Suppressor macrophage treated with lipopolysaccharide for 4 hours (primary cell): Measurements from ENCODE around the gene STX4.

Experiments
- DNase-seq: peaks from one replicate; pipeline ENCODE4 v3.0.0-alpha.2; 2020

Gene STX4

DNA sequence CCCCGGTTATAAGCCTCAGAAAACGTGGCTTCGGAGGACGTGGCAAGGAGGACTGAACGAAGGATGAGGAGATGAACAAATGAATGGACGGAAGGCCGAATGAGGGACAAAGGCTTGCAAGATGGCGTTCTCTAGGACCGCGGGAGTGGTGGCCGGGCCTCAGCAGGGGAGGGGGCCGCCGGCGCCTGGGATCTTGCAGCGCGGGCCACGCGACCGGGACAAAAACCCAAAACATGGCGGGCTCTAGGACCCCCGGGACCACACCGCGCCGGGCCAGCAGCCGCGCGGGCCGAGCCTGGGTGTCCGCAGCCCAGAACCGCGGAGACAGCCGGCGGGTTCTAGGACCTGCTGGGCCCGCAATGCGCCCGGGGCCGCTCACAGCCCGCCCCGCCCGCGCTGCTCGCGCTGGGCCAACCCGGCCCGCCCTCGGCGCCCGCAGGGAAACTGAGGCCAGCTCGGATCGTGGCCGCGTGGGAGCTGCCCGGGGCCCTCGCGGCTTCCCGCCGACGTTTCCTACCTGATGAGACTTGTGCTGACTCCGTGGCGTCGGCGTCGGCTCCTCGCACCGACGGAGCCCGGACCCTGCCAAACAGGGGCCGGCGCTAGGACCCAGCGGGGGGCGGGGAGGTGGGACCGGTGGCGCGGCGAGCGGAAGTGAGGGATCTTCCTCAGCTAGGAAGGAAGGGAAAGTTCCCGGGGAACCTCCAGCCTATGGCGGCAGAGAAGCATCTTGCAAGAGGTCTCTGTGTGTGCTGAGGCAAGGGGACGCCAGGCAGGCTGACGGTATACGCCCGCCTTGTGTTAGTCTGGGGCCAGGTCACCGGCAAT is 40.0 kb downstream of the STX4 start:
- DNase-seq = peak; percentile 95

DNA sequence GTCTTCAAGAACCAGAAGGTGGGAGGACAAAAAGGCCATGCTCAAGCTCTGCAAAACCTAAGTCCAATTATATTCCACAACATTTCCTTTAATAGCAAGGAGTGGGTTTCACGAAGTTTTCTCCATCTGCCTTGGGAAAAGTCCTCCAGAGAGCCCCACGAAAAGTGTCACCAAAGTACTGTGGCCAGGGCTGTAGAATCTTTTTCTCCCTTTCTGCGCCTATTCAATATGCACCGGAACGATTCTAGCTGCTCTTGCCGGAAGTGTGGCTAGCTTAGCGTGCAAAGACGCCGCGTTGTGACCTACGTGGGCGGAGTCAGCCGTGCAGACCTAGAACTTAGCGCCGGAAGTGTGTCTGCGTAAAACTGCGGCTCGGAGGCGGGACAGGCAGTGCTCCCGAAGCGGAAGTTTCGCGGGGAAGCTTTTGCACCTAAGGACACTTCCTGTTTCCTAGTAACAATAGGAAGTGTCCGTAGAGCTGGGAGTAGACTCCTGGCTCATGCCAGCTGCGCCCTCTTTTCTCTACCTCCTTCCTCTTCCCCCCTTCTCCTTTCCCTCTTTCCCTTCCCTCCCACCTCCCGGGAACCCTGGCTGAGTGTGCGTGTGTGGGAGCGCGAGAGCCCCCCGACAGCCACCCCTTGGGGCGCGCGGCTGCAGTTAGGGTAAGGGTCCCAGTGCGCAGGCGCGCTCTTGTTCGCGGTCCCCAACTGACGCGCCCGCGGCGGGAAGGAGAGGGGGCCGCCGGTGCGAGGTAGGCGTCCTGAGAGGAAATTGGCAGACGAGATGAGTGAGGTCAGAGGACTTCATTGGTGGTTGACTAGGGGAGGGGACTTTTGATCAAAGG is 40.8 kb downstream of the STX4 start, which contains the start of the genes ZNF646 and ZNF668:
ZNF646 (plus strand) TSS at position 453 of the 844 bp plus-strand sequence. CDS start 1,903 bp downstream, outside the sequence.
ZNF668 (minus strand) TSS at position 271 of the 844 bp plus-strand sequence. CDS start 9,781 bp downstream, outside the sequence.
- DNase-seq = peak; percentile 100

DNA sequence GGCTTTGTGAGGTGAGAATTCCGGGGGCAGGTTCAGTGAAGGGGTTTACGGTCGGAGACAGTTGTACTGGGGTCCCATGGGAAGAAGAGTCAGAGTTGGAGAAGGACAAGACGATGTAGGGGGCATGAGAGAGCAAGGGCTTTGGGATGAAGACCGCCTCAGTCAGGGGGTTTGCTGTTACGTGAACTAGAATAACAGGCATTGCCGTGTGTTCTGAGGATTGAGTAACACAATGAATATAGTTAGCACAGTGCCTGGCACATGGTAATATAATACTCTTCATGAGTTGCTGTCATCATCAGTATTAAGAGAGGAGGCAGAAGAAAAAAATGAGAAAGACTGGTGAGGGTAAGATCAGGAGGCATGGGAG is 41.4 kb downstream of the STX4 start:
- peak; percentile 16 for DNase-seq

DNA sequence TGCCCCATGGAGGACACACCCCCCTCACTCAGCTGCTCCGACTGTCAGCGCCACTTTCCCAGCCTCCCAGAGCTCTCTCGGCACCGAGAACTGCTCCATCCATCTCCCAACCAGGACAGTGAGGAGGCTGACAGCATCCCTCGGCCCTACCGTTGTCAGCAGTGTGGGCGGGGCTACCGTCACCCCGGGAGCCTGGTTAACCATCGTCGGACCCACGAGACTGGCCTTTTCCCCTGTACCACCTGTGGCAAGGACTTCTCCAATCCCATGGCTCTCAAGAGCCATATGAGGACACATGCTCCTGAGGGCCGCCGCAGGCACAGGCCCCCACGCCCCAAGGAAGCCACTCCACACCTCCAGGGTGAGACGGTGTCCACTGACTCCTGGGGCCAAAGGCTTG is 43.0 kb downstream of the STX4 start:
- no peak for DNase-seq

DNA sequence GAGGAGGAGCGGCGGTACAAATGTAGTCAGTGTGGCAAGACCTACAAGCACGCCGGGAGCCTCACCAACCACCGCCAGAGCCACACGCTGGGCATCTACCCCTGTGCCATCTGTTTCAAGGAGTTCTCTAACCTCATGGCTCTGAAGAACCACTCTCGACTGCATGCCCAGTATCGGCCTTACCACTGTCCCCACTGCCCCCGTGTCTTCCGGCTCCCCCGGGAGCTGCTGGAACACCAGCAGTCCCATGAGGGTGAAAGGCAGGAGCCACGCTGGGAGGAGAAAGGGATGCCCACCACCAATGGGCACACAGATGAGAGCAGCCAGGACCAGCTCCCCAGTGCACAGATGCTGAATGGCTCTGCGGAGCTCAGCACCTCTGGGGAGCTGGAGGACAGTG is 43.7 kb downstream of the STX4 start:
- no peak for DNase-seq

DNA sequence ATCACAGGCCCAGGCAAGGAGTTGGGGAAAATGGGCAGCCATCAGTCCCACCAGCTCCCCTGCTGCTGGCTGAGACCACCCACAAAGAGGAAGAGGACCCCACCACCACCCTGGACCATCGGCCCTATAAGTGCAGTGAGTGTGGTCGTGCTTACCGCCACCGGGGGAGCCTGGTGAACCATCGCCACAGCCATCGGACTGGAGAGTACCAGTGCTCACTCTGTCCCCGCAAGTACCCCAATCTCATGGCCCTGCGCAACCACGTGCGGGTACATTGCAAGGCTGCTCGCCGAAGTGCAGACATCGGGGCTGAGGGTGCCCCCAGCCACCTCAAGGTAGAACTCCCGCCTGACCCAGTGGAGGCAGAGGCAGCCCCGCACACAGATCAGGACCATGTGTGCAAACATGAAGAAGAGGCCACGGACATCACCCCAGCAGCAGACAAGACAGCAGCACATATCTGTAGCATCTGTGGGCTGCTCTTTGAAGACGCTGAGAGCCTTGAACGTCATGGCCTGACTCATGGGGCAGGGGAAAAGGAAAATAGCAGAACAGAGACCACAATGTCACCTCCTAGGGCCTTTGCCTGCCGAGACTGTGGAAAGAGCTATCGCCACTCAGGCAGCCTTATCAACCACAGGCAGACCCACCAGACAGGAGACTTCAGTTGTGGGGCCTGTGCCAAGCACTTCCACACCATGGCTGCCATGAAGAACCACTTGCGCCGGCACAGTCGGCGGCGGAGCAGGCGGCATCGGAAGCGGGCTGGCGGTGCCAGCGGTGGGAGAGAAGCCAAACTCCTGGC is 44.4 kb downstream of the STX4 start:
- no peak for DNase-seq

DNA sequence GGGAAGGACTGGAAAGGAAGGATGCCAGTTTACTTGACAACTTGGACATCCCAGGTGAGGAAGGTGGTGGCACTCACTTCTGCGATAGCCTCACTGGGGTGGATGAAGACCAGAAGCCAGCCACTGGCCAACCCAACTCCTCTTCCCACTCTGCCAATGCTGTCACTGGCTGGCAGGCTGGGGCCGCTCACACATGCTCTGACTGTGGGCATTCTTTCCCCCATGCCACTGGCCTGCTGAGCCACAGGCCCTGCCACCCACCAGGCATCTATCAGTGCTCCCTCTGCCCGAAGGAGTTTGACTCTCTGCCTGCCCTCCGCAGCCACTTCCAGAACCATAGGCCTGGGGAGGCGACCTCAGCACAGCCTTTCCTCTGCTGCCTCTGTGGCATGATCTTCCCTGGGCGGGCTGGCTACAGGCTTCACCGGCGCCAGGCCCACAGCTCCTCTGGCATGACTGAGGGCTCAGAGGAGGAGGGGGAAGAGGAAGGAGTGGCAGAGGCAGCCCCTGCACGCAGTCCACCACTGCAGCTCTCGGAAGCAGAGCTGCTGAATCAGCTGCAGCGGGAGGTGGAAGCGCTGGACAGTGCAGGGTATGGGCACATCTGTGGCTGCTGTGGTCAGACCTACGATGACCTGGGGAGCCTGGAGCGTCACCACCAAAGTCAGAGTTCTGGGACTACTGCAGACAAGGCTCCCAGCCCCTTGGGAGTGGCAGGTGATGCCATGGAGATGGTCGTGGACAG is 45.4 kb downstream of the STX4 start:
- no peak for DNase-seq

DNA sequence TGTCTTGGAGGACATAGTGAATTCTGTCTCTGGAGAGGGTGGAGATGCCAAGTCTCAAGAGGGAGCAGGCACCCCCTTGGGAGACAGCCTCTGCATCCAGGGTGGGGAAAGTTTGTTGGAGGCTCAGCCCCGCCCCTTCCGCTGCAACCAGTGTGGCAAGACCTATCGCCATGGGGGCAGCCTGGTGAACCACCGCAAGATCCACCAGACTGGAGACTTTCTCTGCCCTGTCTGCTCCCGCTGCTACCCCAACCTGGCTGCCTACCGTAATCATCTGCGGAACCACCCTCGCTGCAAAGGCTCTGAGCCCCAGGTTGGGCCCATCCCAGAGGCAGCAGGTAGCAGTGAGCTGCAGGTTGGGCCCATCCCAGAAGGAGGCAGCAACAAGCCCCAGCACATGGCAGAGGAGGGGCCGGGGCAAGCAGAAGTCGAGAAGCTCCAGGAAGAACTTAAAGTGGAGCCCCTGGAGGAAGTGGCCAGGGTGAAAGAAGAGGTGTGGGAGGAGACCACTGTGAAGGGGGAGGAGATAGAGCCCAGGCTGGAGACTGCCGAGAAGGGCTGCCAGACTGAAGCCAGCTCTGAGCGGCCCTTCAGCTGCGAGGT is 46.1 kb downstream of the STX4 start:
- no peak for DNase-seq

DNA sequence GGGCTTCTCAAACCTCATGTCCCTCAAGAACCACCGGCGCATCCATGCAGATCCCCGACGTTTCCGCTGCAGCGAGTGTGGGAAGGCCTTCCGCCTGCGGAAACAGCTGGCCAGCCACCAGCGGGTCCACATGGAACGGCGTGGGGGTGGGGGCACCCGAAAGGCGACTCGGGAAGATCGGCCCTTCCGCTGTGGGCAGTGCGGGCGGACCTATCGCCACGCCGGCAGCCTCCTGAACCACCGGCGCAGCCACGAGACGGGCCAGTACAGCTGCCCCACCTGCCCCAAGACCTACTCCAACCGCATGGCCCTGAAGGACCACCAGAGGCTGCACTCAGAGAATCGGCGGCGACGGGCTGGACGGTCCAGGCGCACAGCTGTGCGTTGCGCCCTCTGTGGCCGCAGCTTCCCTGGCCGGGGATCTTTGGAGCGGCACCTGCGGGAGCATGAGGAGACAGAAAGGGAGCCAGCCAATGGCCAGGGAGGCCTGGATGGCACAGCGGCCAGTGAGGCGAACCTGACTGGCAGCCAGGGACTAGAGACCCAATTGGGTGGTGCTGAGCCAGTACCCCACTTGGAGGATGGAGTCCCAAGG is 46.8 kb downstream of the STX4 start:
- DNase-seq = no peak

DNA sequence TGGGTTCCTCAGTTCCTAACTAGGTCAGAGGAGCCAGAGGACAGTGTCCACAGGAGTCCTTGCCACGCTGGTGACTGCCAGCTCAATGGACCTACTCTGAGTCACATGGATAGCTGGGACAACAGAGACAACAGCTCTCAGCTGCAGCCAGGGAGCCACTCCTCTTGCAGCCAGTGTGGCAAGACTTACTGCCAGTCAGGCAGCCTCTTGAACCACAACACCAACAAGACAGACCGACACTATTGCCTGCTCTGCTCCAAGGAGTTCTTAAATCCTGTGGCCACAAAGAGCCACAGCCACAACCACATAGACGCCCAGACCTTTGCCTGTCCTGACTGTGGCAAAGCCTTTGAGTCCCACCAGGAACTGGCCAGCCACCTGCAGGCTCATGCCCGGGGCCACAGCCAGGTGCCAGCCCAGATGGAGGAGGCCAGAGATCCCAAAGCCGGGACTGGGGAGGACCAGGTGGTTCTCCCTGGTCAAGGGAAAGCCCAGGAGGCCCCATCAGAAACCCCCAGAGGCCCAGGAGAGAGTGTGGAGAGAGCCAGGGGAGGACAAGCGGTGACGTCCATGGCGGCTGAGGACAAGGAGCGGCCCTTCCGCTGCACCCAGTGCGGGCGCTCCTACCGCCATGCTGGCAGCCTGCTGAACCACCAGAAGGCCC is 47.5 kb downstream of the STX4 start:
- no peak for DNase-seq

DNA sequence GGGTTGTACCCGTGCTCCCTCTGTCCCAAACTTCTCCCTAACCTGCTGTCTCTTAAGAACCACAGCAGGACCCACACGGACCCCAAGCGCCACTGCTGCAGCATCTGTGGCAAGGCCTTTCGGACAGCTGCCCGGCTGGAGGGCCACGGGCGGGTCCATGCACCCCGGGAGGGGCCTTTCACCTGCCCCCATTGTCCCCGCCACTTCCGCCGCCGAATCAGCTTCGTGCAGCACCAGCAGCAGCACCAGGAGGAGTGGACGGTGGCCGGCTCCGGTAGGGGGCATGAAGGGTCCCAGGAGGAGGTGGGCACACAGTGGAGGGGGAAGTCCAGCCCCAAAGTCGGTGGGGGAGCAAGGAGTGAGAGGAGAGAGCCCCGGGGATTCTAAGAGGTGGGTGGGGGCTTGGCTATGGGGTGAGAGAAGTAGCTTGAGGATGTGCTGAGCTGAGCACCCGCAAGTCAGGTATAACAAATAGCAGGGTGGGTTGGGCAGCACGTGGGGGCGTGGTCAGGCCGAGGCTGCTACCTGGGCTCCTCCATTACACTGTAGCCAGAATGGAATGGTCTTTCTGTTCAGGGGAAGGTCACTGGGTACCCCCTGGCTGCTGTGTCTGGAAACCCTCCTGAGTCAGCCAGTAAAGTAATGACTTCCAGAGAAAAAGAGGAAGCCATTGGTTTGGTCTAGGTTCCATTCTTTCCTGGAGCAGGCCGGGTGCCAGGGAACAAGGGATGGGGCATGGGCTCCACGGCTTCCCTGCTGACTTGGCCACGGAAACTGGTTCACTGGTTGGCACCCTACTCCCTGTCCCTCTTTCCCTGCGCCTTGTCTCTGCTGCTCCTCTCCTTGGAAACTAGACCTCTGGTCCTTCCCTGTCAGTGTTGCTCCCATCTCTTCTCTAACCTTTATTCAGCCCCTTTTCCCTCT is 48.3 kb downstream of the STX4 start:
- DNase-seq = peak; percentile 45

DNA sequence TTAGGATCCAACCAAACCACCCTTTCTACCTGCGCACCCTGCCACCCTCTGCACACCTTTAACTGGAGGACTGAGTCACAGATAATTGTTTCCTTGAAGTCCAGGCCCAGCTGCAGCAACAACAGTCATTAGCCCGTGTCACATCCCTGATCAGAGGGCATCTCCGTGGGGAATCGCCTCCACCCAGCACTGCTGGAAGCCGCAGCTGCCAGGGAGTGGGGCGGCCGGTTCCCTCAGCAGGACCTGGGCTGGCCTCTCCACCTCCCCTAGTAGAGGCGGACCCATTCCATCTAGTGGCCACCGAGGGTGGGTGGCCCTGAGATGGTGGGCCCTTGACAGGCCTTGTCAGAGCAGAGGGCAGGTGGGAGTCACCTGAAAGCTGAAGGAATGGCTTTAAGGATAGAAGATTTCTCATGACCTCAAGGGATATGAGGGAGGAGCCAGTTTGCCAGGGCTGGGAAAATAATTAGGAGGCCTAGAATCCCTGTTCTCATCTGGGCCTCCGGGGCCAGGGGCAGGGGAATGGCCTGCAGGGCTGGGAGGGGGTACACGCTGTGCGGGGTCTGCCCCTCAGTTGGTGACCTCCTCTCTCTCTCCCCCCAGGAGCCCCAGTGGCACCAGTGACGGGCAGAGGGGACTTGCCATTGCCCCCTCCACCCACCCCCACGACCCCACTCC is 49.1 kb downstream of the STX4 start:
- no peak for DNase-seq

DNA sequence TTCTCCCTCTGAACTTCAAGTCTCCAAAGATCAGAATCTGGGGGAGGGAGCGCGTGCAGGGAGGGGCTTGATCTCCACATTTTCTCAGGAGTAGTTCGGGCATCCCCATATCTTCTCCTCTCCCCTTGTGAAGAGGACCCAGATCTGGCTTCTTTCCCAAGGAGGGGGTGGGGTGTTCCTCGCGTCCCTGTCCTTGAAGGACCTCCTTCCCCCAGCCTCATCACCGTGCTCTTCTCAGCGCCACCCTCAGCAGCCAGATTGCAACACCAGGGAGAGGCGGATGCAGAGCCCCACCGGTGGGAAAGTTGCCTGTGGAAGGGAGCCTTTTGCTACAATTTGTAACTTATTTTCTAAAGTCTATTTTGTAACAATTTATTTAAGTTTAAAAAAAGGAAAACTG is 49.7 kb downstream of the STX4 start:
- DNase-seq = no peak

DNA sequence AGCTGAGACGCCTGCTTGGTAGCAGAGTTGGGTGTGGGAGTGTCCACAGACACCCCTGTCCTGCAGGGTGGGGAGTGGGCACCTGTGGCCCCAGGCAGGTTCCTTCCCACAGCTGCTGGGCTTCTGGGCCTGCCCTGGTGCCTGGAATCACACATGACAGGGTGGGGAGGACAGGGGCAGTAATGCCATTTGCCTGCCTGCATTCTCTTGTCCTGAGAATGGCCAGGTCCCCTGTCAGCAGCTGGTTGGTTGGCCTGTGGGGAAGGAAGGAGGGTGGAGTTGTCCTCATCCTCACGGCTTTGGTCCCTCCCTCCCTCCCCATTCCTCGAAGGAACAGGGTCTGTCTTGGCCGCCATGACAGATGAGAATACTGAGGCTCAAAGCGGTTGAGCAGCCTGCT is 50.2 kb downstream of the STX4 start:
- no peak for DNase-seq

DNA sequence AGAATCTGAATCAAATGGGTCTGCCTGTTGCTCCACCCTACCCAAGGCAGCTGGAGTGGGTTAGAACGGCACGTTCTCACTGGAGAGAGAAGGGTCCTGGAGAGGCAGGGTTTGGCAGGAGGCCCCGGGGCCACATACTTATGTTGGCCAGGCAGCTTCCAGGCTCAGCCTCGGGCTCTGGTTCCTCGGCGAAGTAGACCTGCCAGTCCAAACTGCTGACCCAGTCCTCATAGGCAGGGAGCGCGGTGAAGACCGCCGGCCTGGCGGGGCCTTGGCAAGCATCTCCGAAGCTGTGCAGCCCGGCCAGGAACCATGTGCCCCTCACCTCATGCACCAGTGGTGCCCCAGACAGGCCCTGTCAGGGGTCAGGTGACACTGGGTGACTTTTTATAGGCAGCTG is 50.6 kb downstream of the STX4 start:
- DNase-seq = no peak

DNA sequence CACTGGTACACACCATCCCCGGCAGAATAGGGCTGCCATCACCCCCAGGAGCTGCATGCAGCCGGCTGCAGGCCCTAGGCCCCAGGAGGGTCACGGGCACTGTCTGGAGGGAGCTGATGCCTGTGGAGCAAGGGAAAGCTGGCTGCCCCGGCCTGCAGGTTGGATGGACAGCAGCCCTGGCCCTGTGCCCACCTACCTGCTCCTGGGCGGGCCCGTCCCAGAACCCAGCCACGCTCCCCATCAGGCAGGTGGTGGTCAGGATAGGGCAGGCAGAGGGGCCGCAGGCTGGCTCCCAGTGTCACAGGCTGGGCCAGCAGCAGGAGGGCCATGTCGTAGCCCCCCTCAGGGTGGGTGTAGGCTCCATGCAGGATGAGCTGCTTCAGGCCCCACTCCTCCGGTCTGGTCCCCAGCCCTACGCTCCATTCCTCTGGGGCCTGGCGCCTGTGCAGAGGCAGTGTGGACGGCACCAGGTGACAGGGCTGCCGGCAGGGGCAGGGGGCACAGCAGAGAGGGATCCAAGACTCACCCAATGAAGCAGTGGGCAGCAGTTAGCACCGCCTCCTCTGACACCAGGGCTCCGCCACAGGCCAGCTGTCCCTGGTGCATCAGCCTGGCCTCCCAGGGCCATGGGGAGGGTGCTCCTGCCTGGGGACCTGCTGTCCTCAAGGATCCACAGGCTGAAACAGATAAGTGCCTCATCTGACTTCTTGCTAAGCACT is 51.4 kb downstream of the STX4 start:
- no peak for DNase-seq

DNA sequence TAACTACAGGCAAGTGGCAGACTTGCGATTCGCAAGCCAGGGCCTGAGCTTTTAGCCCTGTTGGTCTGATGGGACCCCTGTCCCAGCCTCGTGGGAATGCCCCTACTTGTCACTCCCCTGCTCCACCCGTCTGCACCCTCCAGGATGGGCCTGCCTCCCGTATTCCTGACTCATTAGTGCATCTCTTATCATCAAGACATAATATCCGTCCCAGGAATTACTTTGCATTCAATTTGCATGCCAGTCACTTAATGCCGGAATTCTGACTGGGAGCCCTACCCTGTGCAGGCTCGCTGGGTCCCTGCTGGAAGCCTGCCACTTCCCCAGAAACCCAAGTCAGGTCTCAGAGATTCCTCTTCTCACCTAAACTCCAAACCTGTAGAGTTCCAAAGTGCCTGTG is 52.1 kb downstream of the STX4 start:
- DNase-seq = no peak

DNA sequence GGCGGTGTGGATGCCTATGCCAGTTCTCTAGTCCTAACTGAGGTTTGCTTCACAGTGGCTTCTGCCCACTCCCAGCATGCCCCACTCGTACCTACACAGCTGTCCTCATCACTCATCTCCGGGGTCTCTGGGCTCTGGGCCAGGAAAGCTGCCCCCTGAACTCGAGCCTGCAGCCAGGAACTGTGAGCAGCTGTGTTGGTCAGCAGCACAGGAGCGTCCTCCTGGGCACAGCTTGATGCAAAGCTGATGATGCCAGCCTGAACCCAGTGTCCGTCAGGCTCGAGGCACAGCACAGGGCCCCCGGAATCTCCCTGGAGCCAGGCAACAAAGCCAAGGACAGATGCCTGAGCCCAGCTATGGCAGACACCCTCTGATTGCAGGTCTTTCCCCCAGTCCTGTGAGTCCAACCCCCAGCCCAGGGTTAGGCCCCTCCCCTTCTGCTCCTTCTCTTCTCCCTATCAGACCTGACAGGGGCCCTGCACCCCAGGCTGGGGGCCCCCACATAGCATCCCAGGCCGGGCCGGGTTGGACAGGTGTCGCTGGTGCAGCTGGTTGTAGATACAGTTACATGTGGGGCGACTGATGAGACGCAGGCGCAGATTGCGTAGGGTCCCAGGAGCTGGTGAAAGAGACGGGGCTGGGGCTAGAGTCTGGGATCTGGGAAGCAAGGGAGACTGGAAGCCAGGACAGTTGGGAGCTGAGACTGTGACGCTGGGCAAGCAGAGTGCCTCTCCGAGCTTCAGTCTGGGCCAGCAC is 52.7 kb downstream of the STX4 start:
- no peak for DNase-seq
